ENCODE results near the gene SIT1.

The SIT1 gene

GRCh38 chr9:35653611-35654010 is 2.9 kb upstream of the SIT1 start:
- Histone ChIP-seq H3K4me2 (ENCODE audit: low read length) (no peak overlapping the region), H3K18ac (ENCODE audit: low read length) (no peak overlapping the region), H2AFZ (ENCODE audit: insufficient read depth, low read length, poor library complexity) (no peak overlapping the region), H2BK12ac (ENCODE audit: low read length) (no peak overlapping the region), H2BK120ac (ENCODE audit: insufficient read depth, low read length, poor library complexity) (no peak overlapping the region), H3K9me3 (ENCODE audit: insufficient read depth, low read depth, low read length) (no peaks in the 10 kb centered on the region), H3K9ac (ENCODE audit: low read length) (no peak overlapping the region), H3K4me1 (ENCODE audit: control insufficient read depth in 1 of 2, insufficient read depth in 2 of 2, low read length in 2 of 2) (peaks cover 10 to 11% of the 10 kb centered on the region in 2 experiments), H3K14ac (ENCODE audit: low read length) (no peak overlapping the region), H2BK5ac (ENCODE audit: low read depth, low read length, poor library complexity) (no peak overlapping the region), H2AK5ac (ENCODE audit: low read length) (no peak overlapping the region), H4K91ac (ENCODE audit: low read depth, low read length) (no peak overlapping the region), H3K27me3 (ENCODE audit: insufficient read depth, low read length) (no peaks in the 10 kb centered on the region), H3K23ac (ENCODE audit: low read length) (no peak overlapping the region), H3K36me3 (ENCODE audit: control insufficient read depth in 1 of 2, insufficient read depth in 2 of 2, low read length in 2 of 2) (no peaks in the 10 kb centered on the region), H3K4ac (ENCODE audit: low read depth, low read length) (no peak overlapping the region), H4K8ac (ENCODE audit: low read depth, low read length) (no peak overlapping the region), H3K79me1 (ENCODE audit: low read length) (peaks cover 10% of the 10 kb centered on the region), H3K4me3 (ENCODE audit: low read depth, low read length) (no peak overlapping the region), H3K27ac (ENCODE audit: low read depth, low read length) (no peak overlapping the region), H4K12ac (ENCODE audit: low read depth, low read length) (no peak overlapping the region), H3K79me2 (ENCODE audit: control insufficient read depth, insufficient read depth, low read length, poor library complexity) (peaks cover 4% of the 10 kb centered on the region)
- DNase-seq = peak; percentile 74 to 88
- WGBS (ENCODE audit: extremely low coverage, insufficient coverage, insufficient read length) = no CpG with 5 or more reads among the region's 2 CpGs

GRCh38 chr9:35652829-35653209 is 2.1 kb upstream of the SIT1 start:
- H2AK5ac ChIP-seq (ENCODE audit: low read length) = no peak overlapping the region
- no peak overlapping the region for H2AFZ ChIP-seq (ENCODE audit: insufficient read depth, low read length, poor library complexity)

GRCh38 chr9:35651956-35652828 is 1.5 kb upstream of the SIT1 start:
- WGBS (ENCODE audit: extremely low coverage, insufficient coverage, insufficient read length) = no CpG with 5 or more reads among the region's 7 CpGs
- Histone ChIP-seq H2BK5ac (ENCODE audit: low read depth, low read length, poor library complexity) (no peak overlapping the region), H3K23ac (ENCODE audit: low read length) (no peak overlapping the region)

More at GRCh38 chr9:35652829-35653209, 2.1 kb upstream of the SIT1 start:
- Histone ChIP-seq H4K12ac (ENCODE audit: low read depth, low read length) (no peak overlapping the region), H3K27ac (ENCODE audit: low read depth, low read length) (no peak overlapping the region), H2BK12ac (ENCODE audit: low read length) (no peak overlapping the region), H3K9ac (ENCODE audit: low read length) (no peak overlapping the region), H3K4me3 (ENCODE audit: low read depth, low read length) (no peak overlapping the region), H3K4me1 (ENCODE audit: control insufficient read depth in 1 of 2, insufficient read depth in 2 of 2, low read length in 2 of 2) (peaks cover 10 to 11% of the 10 kb centered on the region in 2 experiments), H2BK120ac (ENCODE audit: insufficient read depth, low read length, poor library complexity) (no peak overlapping the region), H3K4ac (ENCODE audit: low read depth, low read length) (no peak overlapping the region), H2BK5ac (ENCODE audit: low read depth, low read length, poor library complexity) (no peak overlapping the region), H3K4me2 (ENCODE audit: low read length) (no peak overlapping the region), H3K36me3 (ENCODE audit: control insufficient read depth in 1 of 2, insufficient read depth in 2 of 2, low read length in 2 of 2) (no peaks in the 10 kb centered on the region), H3K23ac (ENCODE audit: low read length) (no peak overlapping the region), H3K79me2 (ENCODE audit: control insufficient read depth, insufficient read depth, low read length, poor library complexity) (no peaks in the 10 kb centered on the region), H3K18ac (ENCODE audit: low read length) (no peak overlapping the region), H4K91ac (ENCODE audit: low read depth, low read length) (no peak overlapping the region), H3K9me3 (ENCODE audit: insufficient read depth, low read depth, low read length) (no peaks in the 10 kb centered on the region), H3K27me3 (ENCODE audit: insufficient read depth, low read length) (no peaks in the 10 kb centered on the region), H4K8ac (ENCODE audit: low read depth, low read length) (no peak overlapping the region), H3K79me1 (ENCODE audit: low read length) (peaks cover 5% of the 10 kb centered on the region), H3K14ac (ENCODE audit: low read length) (no peak overlapping the region)
- DNase-seq = peak; percentile 51 to 75
- WGBS (ENCODE audit: extremely low coverage, insufficient coverage, insufficient read length) = no CpG with 5 or more reads among the region's 8 CpGs

GRCh38 chr9:35649431-35650340 is 1.0 kb downstream of the SIT1 start:
- no peaks in the 10 kb centered on the region for H3K36me3 ChIP-seq (ENCODE audit: control insufficient read depth in 1 of 2, insufficient read depth in 2 of 2, low read length in 2 of 2)
- no peak overlapping the region for H2BK12ac ChIP-seq (ENCODE audit: low read length)
- no peak overlapping the region for H3K9ac ChIP-seq (ENCODE audit: low read length)
- no peak overlapping the region for H2BK5ac ChIP-seq (ENCODE audit: low read depth, low read length, poor library complexity)
- no peak overlapping the region for H2AFZ ChIP-seq (ENCODE audit: insufficient read depth, low read length, poor library complexity)
- H4K8ac ChIP-seq (ENCODE audit: low read depth, low read length) = peak overlapping the region; percentile 59
- H3K4me2 ChIP-seq (ENCODE audit: low read length) = no peak overlapping the region
- H3K18ac ChIP-seq (ENCODE audit: low read length) = no peak overlapping the region
- peak overlapping the region; percentile 34 for H3K14ac ChIP-seq (ENCODE audit: low read length)
- H4K12ac ChIP-seq (ENCODE audit: low read depth, low read length) = no peak overlapping the region
- H3K4me3 ChIP-seq (ENCODE audit: low read depth, low read length) = no peak overlapping the region
- peaks cover 8 to 21% of the 10 kb centered on the region in 2 experiments for H3K4me1 ChIP-seq (ENCODE audit: control insufficient read depth in 1 of 2, insufficient read depth in 2 of 2, low read length in 2 of 2)
- H3K27ac ChIP-seq (ENCODE audit: low read depth, low read length) = no peak overlapping the region
- H3K79me2 ChIP-seq (ENCODE audit: control insufficient read depth, insufficient read depth, low read length, poor library complexity) = peaks cover 2% of the 10 kb centered on the region
- no peak overlapping the region for H3K23ac ChIP-seq (ENCODE audit: low read length)
- no peaks in the 10 kb centered on the region for H3K27me3 ChIP-seq (ENCODE audit: insufficient read depth, low read length)
- no peak overlapping the region for H4K91ac ChIP-seq (ENCODE audit: low read depth, low read length)
- no CpG with 5 or more reads among the region's 26 CpGs for WGBS (ENCODE audit: extremely low coverage, insufficient coverage, insufficient read length)
- no peak overlapping the region for H3K4ac ChIP-seq (ENCODE audit: low read depth, low read length)
- H2BK120ac ChIP-seq (ENCODE audit: insufficient read depth, low read length, poor library complexity) = no peak overlapping the region
- H3K9me3 ChIP-seq (ENCODE audit: insufficient read depth, low read depth, low read length) = no peaks in the 10 kb centered on the region
- no peak overlapping the region for H2AK5ac ChIP-seq (ENCODE audit: low read length)
- H3K79me1 ChIP-seq (ENCODE audit: low read length) = peaks cover 9% of the 10 kb centered on the region
- no peak for DNase-seq

More at GRCh38 chr9:35651956-35652828, 1.5 kb upstream of the SIT1 start:
- H3K9ac ChIP-seq (ENCODE audit: low read length) = no peak overlapping the region
- H2BK12ac ChIP-seq (ENCODE audit: low read length) = no peak overlapping the region
- no peak overlapping the region for H2BK120ac ChIP-seq (ENCODE audit: insufficient read depth, low read length, poor library complexity)
- H3K4me1 ChIP-seq (ENCODE audit: control insufficient read depth in 1 of 2, insufficient read depth in 2 of 2, low read length in 2 of 2) = peaks cover 9 to 14% of the 10 kb centered on the region in 2 experiments
- no peak overlapping the region for H2AFZ ChIP-seq (ENCODE audit: insufficient read depth, low read length, poor library complexity)
- H3K79me2 ChIP-seq (ENCODE audit: control insufficient read depth, insufficient read depth, low read length, poor library complexity) = no peaks in the 10 kb centered on the region
- H3K79me1 ChIP-seq (ENCODE audit: low read length) = peaks cover 2% of the 10 kb centered on the region
- no peak overlapping the region for H3K14ac ChIP-seq (ENCODE audit: low read length)
- no peaks in the 10 kb centered on the region for H3K9me3 ChIP-seq (ENCODE audit: insufficient read depth, low read depth, low read length)
- H3K36me3 ChIP-seq (ENCODE audit: control insufficient read depth in 1 of 2, insufficient read depth in 2 of 2, low read length in 2 of 2) = no peaks in the 10 kb centered on the region
- H3K4me3 ChIP-seq (ENCODE audit: low read depth, low read length) = no peak overlapping the region
- no peak overlapping the region for H4K8ac ChIP-seq (ENCODE audit: low read depth, low read length)
- no peak overlapping the region for H3K18ac ChIP-seq (ENCODE audit: low read length)
- peak; percentile 95 to 97 for DNase-seq
- H3K27ac ChIP-seq (ENCODE audit: low read depth, low read length) = no peak overlapping the region
- no peak overlapping the region for H4K12ac ChIP-seq (ENCODE audit: low read depth, low read length)
- no peak overlapping the region for H4K91ac ChIP-seq (ENCODE audit: low read depth, low read length)
- no peak overlapping the region for H3K4ac ChIP-seq (ENCODE audit: low read depth, low read length)
- H3K4me2 ChIP-seq (ENCODE audit: low read length) = no peak overlapping the region
- H3K27me3 ChIP-seq (ENCODE audit: insufficient read depth, low read length) = no peaks in the 10 kb centered on the region
- H2AK5ac ChIP-seq (ENCODE audit: low read length) = no peak overlapping the region

Measured in trophoblast cell (in vitro differentiated cells and primary cell).